ENCODE results near the gene ABL2. TPM values are rescaled to one million over a fixed set of nuclear protein-coding genes. Genes with fewer than 3 reads are reported as not detected.
"Not testable (repeated sequence)": the region's sequence is repeated elsewhere in the genome, so short reads cannot be mapped to it uniquely, and the experiment has no call there.

Gene ABL2
- total RNA-seq, 1 experiment from 2014 or later = 27.9 TPM

DNA sequence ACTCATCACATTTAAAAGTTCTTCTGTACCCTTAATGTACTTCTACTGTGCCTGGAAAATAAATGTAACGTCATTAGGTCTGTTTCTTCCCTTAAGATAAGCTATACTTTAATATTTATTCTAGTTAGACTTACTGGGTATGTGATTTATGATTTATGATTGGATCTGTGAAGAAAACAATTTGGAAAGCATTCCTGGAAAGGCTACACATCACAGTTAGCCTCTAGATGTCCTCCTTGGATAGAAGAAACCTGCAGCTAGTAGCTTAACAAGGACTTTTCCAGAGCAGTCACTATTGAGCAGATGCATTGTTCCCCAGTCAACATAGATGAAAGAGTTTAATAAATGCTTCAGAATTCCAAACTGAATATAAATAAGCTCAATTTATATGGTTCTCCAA lies 22.2 kb upstream of the ABL2 start:
- intact Hi-C loops (cut with micrococcal nuclease; ENCODE audit: unreplicated experiment) = loop anchor here (2.0 to 5.0 kb wide), 3 partner anchors 117 to 561 kb away; no protein-coding TSS in a partner anchor
- ChIA-PET CTCF (interaction anchor here (1.2 to 1.5 kb wide), 2 partner anchors 196 to 558 kb away, joined by 3 to 5 read pairs; no protein-coding TSS in a partner anchor), POLR2A (ENCODE audit: low non-redundant PET) (no interaction called here)
- H3K4me1 ChIP-seq (ENCODE audit: insufficient read depth, low read length, poor library complexity, severe bottlenecking) = no peaks in the 10 kb centered on the region
- no TSS peak for BruUV-seq (replicated peaks)
- DNase-seq (ENCODE audit: low spot score) = peak; percentile 48
- no peaks in the 10 kb centered on the region for H3K27me3 ChIP-seq (replicated peaks; ENCODE audit: insufficient read depth, low read depth, low read length, poor library complexity)
- H3K27ac ChIP-seq (ENCODE audit: low read depth, low read length, poor library complexity, severe bottlenecking) = no peak overlapping the region
- H3K36me3 ChIP-seq (ENCODE audit: insufficient read depth, low read length, poor library complexity, severe bottlenecking) = no peaks in the 10 kb centered on the region
- no peak for TF ChIP-seq EZH2 (IDR thresholded peaks at IDR 0.05; ENCODE audit: borderline replicate concordance, low read depth, low read length, poor library complexity, severe bottlenecking)
- TF ChIP-seq, protein P1, sequence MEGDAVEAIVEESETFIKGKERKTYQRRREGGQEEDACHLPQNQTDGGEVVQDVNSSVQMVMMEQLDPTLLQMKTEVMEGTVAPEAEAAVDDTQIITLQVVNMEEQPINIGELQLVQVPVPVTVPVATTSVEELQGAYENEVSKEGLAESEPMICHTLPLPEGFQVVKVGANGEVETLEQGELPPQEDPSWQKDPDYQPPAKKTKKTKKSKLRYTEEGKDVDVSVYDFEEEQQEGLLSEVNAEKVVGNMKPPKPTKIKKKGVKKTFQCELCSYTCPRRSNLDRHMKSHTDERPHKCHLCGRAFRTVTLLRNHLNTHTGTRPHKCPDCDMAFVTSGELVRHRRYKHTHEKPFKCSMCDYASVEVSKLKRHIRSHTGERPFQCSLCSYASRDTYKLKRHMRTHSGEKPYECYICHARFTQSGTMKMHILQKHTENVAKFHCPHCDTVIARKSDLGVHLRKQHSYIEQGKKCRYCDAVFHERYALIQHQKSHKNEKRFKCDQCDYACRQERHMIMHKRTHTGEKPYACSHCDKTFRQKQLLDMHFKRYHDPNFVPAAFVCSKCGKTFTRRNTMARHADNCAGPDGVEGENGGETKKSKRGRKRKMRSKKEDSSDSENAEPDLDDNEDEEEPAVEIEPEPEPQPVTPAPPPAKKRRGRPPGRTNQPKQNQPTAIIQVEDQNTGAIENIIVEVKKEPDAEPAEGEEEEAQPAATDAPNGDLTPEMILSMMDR (conservative IDR thresholded peaks at IDR 0.05; ENCODE audit: low read depth, low read length) = peak; percentile 59
- no peak overlapping the region for H3K4me3 ChIP-seq (ENCODE audit: low read depth, low read length, poor library complexity, severe bottlenecking)
- no peaks in the 10 kb centered on the region for H3K9me3 ChIP-seq (ENCODE audit: low read depth, low read length, poor library complexity, severe bottlenecking)

DNA sequence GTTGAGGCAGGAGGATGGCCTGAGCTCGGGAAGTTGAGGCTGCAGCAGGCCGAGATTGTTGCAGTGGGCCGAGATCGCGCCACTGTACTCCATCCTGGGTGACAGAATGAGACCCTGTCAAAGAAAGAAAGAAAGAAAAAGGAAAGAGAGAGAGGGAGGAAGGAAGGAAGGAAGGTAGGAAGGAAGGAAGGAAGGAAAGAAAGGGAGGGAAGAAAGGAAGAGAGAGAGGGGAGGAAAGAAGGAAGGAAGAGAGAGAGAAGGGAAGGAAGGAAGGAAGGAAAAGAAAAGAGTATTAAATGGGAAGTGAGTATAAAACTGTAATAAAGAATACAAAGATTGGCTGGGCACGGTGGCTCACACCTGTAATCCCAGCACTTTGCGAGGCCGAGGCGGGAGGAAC lies 18.4 kb upstream of the ABL2 start:
- H3K9me3 ChIP-seq (ENCODE audit: low read depth, low read length, poor library complexity, severe bottlenecking) = no peaks in the 10 kb centered on the region
- no peak overlapping the region for H3K27ac ChIP-seq (ENCODE audit: low read depth, low read length, poor library complexity, severe bottlenecking)
- no peak for DNase-seq (ENCODE audit: low spot score)
- ChIA-PET CTCF (no interaction called here), POLR2A (ENCODE audit: low non-redundant PET) (no interaction called here)
- no peak overlapping the region for H3K4me3 ChIP-seq (ENCODE audit: low read depth, low read length, poor library complexity, severe bottlenecking)
- H3K36me3 ChIP-seq (ENCODE audit: insufficient read depth, low read length, poor library complexity, severe bottlenecking) = no peaks in the 10 kb centered on the region
- intact Hi-C loops (cut with micrococcal nuclease; ENCODE audit: unreplicated experiment) = no loop called here
- no peak for TF ChIP-seq EZH2 (IDR thresholded peaks at IDR 0.05; ENCODE audit: borderline replicate concordance, low read depth, low read length, poor library complexity, severe bottlenecking)
- TF ChIP-seq, protein P1 (conservative IDR thresholded peaks at IDR 0.05; ENCODE audit: low read depth, low read length) = no peak
- H3K4me1 ChIP-seq (ENCODE audit: insufficient read depth, low read length, poor library complexity, severe bottlenecking) = no peaks in the 10 kb centered on the region
- no peaks in the 10 kb centered on the region for H3K27me3 ChIP-seq (replicated peaks; ENCODE audit: insufficient read depth, low read depth, low read length, poor library complexity)
- no TSS peak for BruUV-seq (replicated peaks)

DNA sequence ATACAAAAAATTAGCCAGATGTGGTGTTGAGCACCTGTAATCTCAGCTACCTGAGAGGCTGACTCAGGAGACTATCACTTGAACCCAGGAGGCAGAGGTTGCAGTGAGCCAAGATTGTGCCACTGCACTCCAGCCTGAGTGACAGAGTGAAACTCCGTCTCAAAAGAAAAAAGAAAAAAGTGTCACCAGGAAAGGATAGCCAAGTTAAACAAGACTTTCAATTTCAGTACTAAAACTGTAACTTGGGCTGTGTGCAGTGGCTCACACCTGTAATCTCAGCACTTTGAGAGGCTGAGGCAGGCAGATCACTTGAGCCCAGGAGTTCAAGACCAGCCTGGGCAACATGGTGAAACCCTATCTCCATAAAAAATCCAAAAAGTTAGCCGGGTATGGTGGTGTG lies 15.9 kb upstream of the ABL2 start:
- BruUV-seq (replicated peaks); H3K4me3 ChIP-seq (ENCODE audit: low read depth, low read length, poor library complexity, severe bottlenecking); H3K27ac ChIP-seq (ENCODE audit: low read depth, low read length, poor library complexity, severe bottlenecking); H3K9me3 ChIP-seq (ENCODE audit: low read depth, low read length, poor library complexity, severe bottlenecking); intact Hi-C loops (cut with micrococcal nuclease; ENCODE audit: unreplicated experiment); DNase-seq (ENCODE audit: low spot score); H3K27me3 ChIP-seq (replicated peaks; ENCODE audit: insufficient read depth, low read depth, low read length, poor library complexity); CTCF ChIA-PET; H3K4me1 ChIP-seq (ENCODE audit: insufficient read depth, low read length, poor library complexity, severe bottlenecking); H3K36me3 ChIP-seq (ENCODE audit: insufficient read depth, low read length, poor library complexity, severe bottlenecking): not testable (repeated sequence)
- POLR2A ChIA-PET (ENCODE audit: low non-redundant PET) = interaction anchor here (0.7 kb wide), 1 partner anchor 140 kb away, joined by 5 read pairs; no protein-coding TSS in a partner anchor

DNA sequence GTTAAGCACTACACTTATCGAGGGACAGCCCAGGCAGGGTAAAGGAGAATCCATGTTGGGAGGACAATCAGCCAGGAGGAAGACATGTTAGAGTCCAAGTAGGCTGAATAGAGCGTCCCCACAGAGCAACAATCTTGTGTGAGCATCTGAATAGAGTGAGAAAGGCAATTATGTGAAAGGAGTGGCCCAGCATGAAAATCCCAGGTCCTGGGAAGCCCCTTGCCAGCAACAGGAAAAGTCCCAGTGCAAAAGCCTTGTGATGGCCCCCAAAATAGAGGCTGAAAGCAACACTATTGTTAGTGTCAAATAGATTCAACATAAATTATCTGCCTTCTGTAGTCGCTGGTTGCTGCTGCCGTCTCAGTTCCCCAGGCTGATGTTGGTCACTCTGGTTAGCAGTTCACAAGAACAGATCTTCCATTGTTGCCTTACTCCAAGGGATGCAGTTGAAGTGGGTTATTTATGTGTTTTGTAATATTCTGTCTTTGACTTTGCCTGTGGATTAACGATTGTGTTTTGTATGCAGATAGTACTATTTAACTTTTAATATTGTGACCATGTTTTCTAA lies 12.1 kb upstream of the ABL2 start:
- POLR2A ChIA-PET (ENCODE audit: low non-redundant PET) = no interaction called here
- BruUV-seq (replicated peaks) = no TSS peak
- TF ChIP-seq, protein P1 (conservative IDR thresholded peaks at IDR 0.05; ENCODE audit: low read depth, low read length) = no peak
- TF ChIP-seq EZH2 (IDR thresholded peaks at IDR 0.05; ENCODE audit: borderline replicate concordance, low read depth, low read length, poor library complexity, severe bottlenecking) = no peak
- Histone ChIP-seq H3K4me3 (ENCODE audit: low read depth, low read length, poor library complexity, severe bottlenecking) (no peak overlapping the region), H3K27me3 (replicated peaks; ENCODE audit: insufficient read depth, low read depth, low read length, poor library complexity) (no peaks in the 10 kb centered on the region), H3K36me3 (ENCODE audit: insufficient read depth, low read length, poor library complexity, severe bottlenecking) (no peaks in the 10 kb centered on the region), H3K4me1 (ENCODE audit: insufficient read depth, low read length, poor library complexity, severe bottlenecking) (no peaks in the 10 kb centered on the region), H3K9me3 (ENCODE audit: low read depth, low read length, poor library complexity, severe bottlenecking) (no peaks in the 10 kb centered on the region), H3K27ac (ENCODE audit: low read depth, low read length, poor library complexity, severe bottlenecking) (no peak overlapping the region)
- no peak for DNase-seq (ENCODE audit: low spot score)
- CTCF ChIA-PET = no interaction called here
- intact Hi-C loops (cut with micrococcal nuclease; ENCODE audit: unreplicated experiment) = no loop called here

Measured in A673 (cell line).